HG02610 (cell line): ENCODE results near the gene SLC24A1.
A peak's percentile ranks its signal among the peaks of the same experiment; 100 is the strongest.

Experiments used
- ATAC-seq: cut with Tn5 transposase; IDR thresholded peaks from one replicate; pipeline ENCODE4 v1.9.1; 2021; ENCODE audit warnings: mild to moderate bottlenecking, moderate library complexity; ENCODE audit not compliant: unreplicated experiment

SLC24A1 gene

GRCh38 chr15:65618560-65619109 is 3.1 kb upstream of the SLC24A1 start:
- ATAC-seq = no peak

- ATAC-seq = no peak
Measured at GRCh38 chr15:65619626-65620290, 2.0 kb upstream of the SLC24A1 start.

- ATAC-seq = no peak
Measured at GRCh38 chr15:65620833-65621232, 905 bp upstream of the SLC24A1 start.

- ATAC-seq = no peak
Measured at GRCh38 chr15:65623103-65623502, 1.4 kb downstream of the SLC24A1 start.

- ATAC-seq = no peak
Measured at GRCh38 chr15:65626856-65627255, 5.1 kb downstream of the SLC24A1 start.

- no peak for ATAC-seq
Measured at GRCh38 chr15:65629548-65629947, 7.8 kb downstream of the SLC24A1 start.

GRCh38 chr15:65630760-65631159 is 9.0 kb downstream of the SLC24A1 start:
- ATAC-seq = peak; percentile 67

- ATAC-seq = peak; percentile 38
Measured at GRCh38 chr15:65631503-65631902, 9.8 kb downstream of the SLC24A1 start.

GRCh38 chr15:65632780-65633375 is 11.1 kb downstream of the SLC24A1 start:
- no peak for ATAC-seq

GRCh38 chr15:65633752-65634151 is 12.0 kb downstream of the SLC24A1 start:
- no peak for ATAC-seq

- ATAC-seq = no peak
Measured at GRCh38 chr15:65634356-65634755, 12.6 kb downstream of the SLC24A1 start.

- ATAC-seq = no peak
Measured at GRCh38 chr15:65638109-65638508, 16.4 kb downstream of the SLC24A1 start.

GRCh38 chr15:65638681-65639089 is 16.9 kb downstream of the SLC24A1 start:
- ATAC-seq = peak; percentile 47

- no peak for ATAC-seq
Measured at GRCh38 chr15:65639509-65639908, 17.8 kb downstream of the SLC24A1 start.

GRCh38 chr15:65641768-65642475 is 20.2 kb downstream of the SLC24A1 start:
- ATAC-seq = no peak

GRCh38 chr15:65642594-65642993 is 20.9 kb downstream of the SLC24A1 start:
- ATAC-seq = no peak

- no peak for ATAC-seq
Measured at GRCh38 chr15:65644282-65644681, 22.5 kb downstream of the SLC24A1 start.

- no peak for ATAC-seq
Measured at GRCh38 chr15:65645392-65645791, 23.7 kb downstream of the SLC24A1 start.

- ATAC-seq = no peak
Measured at GRCh38 chr15:65646486-65646885, 24.7 kb downstream of the SLC24A1 start.

GRCh38 chr15:65650312-65651041 is 28.7 kb downstream of the SLC24A1 start:
- ATAC-seq = no peak

- ATAC-seq = no peak
Measured at GRCh38 chr15:65651042-65651322, 29.2 kb downstream of the SLC24A1 start.
